ENCODE results near the gene ATF1.

DNA sequence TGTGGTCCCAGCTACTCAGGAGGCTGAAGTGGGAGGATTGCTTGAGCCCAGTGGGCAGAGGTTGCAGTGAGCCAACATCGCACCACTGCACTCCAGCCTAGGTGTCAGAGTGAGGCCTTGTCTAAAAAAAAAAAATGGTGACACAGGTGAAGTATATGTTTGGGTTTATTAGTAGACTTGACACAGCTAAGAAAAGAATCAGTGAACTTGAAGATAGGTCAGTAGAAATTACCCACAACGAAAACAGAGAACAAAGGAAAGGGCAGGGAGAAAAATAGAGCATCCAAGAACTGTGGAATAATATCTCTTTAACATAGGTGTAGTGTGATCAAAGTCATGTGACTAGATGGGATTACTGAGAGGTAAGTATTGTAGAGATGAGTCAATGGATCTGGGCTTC lies 23.7 kb downstream of the ATF1 start:
- TF ChIP-seq ZNF274 (IDR thresholded peaks at IDR 0.05; ENCODE audit: low read depth, low read length) (no peak), YY1 (IDR thresholded peaks at IDR 0.05; ENCODE audit: insufficient read depth, insufficient read length) (no peak)
